H1 (cell line): Measurements from ENCODE around the gene MRS2. TPM values are rescaled to one million over a fixed set of nuclear protein-coding genes. Genes with fewer than 3 reads are reported as not detected.

Source experiments
- CTCF ChIA-PET: fragments of 300-600 bp; sonication (Branson Sonifier 250); formaldehyde crosslinking; loops from one replicate; lab custom pipeline; 2021; ENCODE audit not compliant: partially characterized antibody; lab: Charles Lee
- POLR2A ChIA-PET: fragments of 300-600 bp; sonication (Branson Sonifier 250); formaldehyde crosslinking; loops from one replicate; lab custom pipeline; 2021; ENCODE audit warnings: inconsistent platforms; ENCODE audit not compliant: partially characterized antibody; lab: Charles Lee
- DNase-seq, 2 experiments: peaks; one replicate each; pipeline versions ENCODE4 v3.0.0 to v3.0.0-alpha.2; 2010 to 2022; ENCODE audit warnings: low spot score in 2 of 2, low read depth in 1 of 2, mixed read lengths in 1 of 2
- FAIRE-seq: peaks from 2 replicates; lab custom pipeline; 2011; peaks lifted over from hg19 to GRCh38; lab: Jason Lieb, UNC
- H2AFZ ChIP-seq: 2 replicates; pipeline ENCODE4 v1.8.1; 2012; ENCODE audit warnings: low read length, inconsistent platforms
- H2AK5ac ChIP-seq: 2 replicates; pipeline ENCODE4 v1.6.1; 2013; ENCODE audit warnings: low read depth, low read length
- H2BK120ac ChIP-seq: replicated peaks from 2 replicates; pipeline ENCODE3; 2013; ENCODE audit warnings: low read depth, low read length, inconsistent platforms
- H2BK12ac ChIP-seq: 2 replicates; pipeline ENCODE4 v1.6.1; 2013; ENCODE audit warnings: low read depth, low read length
- H2BK15ac ChIP-seq: 2 replicates; pipeline ENCODE4 v1.6.1; 2013; ENCODE audit warnings: low read length
- H2BK20ac ChIP-seq: 2 replicates; pipeline ENCODE4 v1.6.1; 2013; ENCODE audit warnings: low read length
- H2BK5ac ChIP-seq: 2 replicates; pipeline ENCODE4 v1.6.1; 2013; ENCODE audit warnings: low read depth, low read length
- H3K14ac ChIP-seq: 2 replicates; pipeline ENCODE4 v1.6.1; 2013; ENCODE audit warnings: inconsistent platforms; ENCODE audit not compliant: insufficient read length
- H3K18ac ChIP-seq: 2 replicates; pipeline ENCODE4 v1.6.1; 2013; ENCODE audit warnings: low read length; ENCODE audit errors: extremely low read depth
- H3K23ac ChIP-seq: 2 replicates; pipeline ENCODE4 v1.6.1; 2013; ENCODE audit warnings: inconsistent platforms; ENCODE audit not compliant: insufficient read length
- H3K23me2 ChIP-seq: 2 replicates; pipeline ENCODE4 v1.6.1; 2013; ENCODE audit warnings: low read depth, low read length
- H3K27ac ChIP-seq: 2 replicates; pipeline ENCODE4 v1.6.1; 2011; ENCODE audit warnings: low read depth, low read length, inconsistent platforms
- H3K27me3 ChIP-seq, 4 experiments: replicated peaks in 1 of 4; 1 replicate in 1 of 4; 2 replicates in 3 of 4; pipeline versions ENCODE4 v1.6.1 to v1.8.1; 2011 to 2013; ENCODE audit warnings: low read length in 3 of 4, mild to moderate bottlenecking in 3 of 4, inconsistent platforms in 2 of 4, mixed read lengths in 2 of 4, moderate library complexity in 1 of 4; ENCODE audit not compliant: control insufficient read depth in 3 of 4, insufficient read depth in 3 of 4; ENCODE audit errors: extremely low read depth in 1 of 4
- H3K36me3 ChIP-seq, 4 experiments: 2 replicates each; pipeline versions ENCODE4 v1.6.1 to v1.8.1; 2011 to 2013; ENCODE audit warnings: mild to moderate bottlenecking in 4 of 4, low read length in 3 of 4, moderate library complexity in 2 of 4, control low read depth in 1 of 4, inconsistent platforms in 1 of 4; ENCODE audit not compliant: insufficient read depth in 4 of 4, control insufficient read depth in 2 of 4
- H3K4ac ChIP-seq: replicated peaks from 2 replicates; pipeline ENCODE3; 2013; ENCODE audit warnings: low read length, low read depth, mixed read lengths, inconsistent platforms; ENCODE audit not compliant: insufficient read length
- H3K4me1 ChIP-seq, 4 experiments: replicated peaks in 1 of 4; 1 replicate in 1 of 4; 2 replicates in 3 of 4; pipeline versions ENCODE4 v1.6.1 to v1.8.1; 2011 to 2013; ENCODE audit warnings: low read length in 3 of 4, inconsistent platforms in 2 of 4, mixed read lengths in 1 of 4; ENCODE audit not compliant: insufficient read depth in 4 of 4, control insufficient read depth in 3 of 4
- H3K4me2 ChIP-seq, 2 experiments: 2 replicates each; pipeline versions ENCODE4 v1.6.1 to v1.8.1; 2011 to 2013; ENCODE audit warnings: low read depth in 2 of 2, low read length in 2 of 2, control low read depth in 1 of 2, inconsistent platforms in 1 of 2, mild to moderate bottlenecking in 1 of 2; ENCODE audit not compliant: insufficient read depth in 1 of 2
- H3K4me3 ChIP-seq, 4 experiments: fragments of 200-600, 300-600 bp in 1 of 4; sonication (generic), shearing (Covaris generic), sonication (Bioruptor Twin) in 1 of 4; 2 replicates each; pipeline versions ENCODE4 v1.5.1 to v1.8.1; 2011 to 2016; ENCODE audit warnings: low read length in 4 of 4, low read depth in 3 of 4, control low read depth in 2 of 4, inconsistent platforms in 2 of 4, mild to moderate bottlenecking in 2 of 4, mixed read lengths in 1 of 4, moderate library complexity in 1 of 4; ENCODE audit not compliant: insufficient read depth in 2 of 4; ENCODE audit errors: extremely low read depth in 1 of 4
- H3K56ac ChIP-seq: replicated peaks from 2 replicates; pipeline ENCODE3; 2013; ENCODE audit warnings: low read depth, mild to moderate bottlenecking, mixed read lengths, low read length, inconsistent platforms; ENCODE audit not compliant: insufficient read length
- H3K79me1 ChIP-seq: 2 replicates; pipeline ENCODE4 v1.6.1; 2013; ENCODE audit warnings: low read depth, low read length, control low read depth
- H3K79me2 ChIP-seq, 2 experiments: 2 replicates each; pipeline versions ENCODE4 v1.6.1 to v1.8.1; 2012 to 2013; ENCODE audit warnings: low read length in 2 of 2, mild to moderate bottlenecking in 2 of 2, inconsistent platforms in 1 of 2; ENCODE audit not compliant: insufficient read depth in 2 of 2, control insufficient read depth in 1 of 2
- H3K9ac ChIP-seq, 4 experiments: replicated peaks in 1 of 4; 1 replicate in 1 of 4; 2 replicates in 3 of 4; pipeline versions ENCODE4 v1.6.1 to v1.8.1; 2011 to 2013; ENCODE audit warnings: low read depth in 3 of 4, low read length in 3 of 4, control low read depth in 2 of 4, mild to moderate bottlenecking in 2 of 4, moderate library complexity in 2 of 4, inconsistent platforms in 1 of 4; ENCODE audit errors: extremely low read depth in 1 of 4
- H3K9me3 ChIP-seq, 2 experiments: 2 replicates each; pipeline versions ENCODE4 v1.6.1 to v1.8.1; 2012 to 2013; ENCODE audit warnings: mild to moderate bottlenecking in 2 of 2, moderate library complexity in 2 of 2, control low read depth in 1 of 2, inconsistent platforms in 1 of 2, low read depth in 1 of 2, low read length in 1 of 2, mixed read lengths in 1 of 2; ENCODE audit not compliant: insufficient read depth in 2 of 2
- H4K20me1 ChIP-seq, 2 experiments: replicated peaks in 1 of 2; 2 replicates each; pipeline versions ENCODE3 to v1.8.1; 2011 to 2013; ENCODE audit warnings: inconsistent platforms in 2 of 2, low read length in 2 of 2, mild to moderate bottlenecking in 1 of 2; ENCODE audit not compliant: insufficient read depth in 2 of 2, control insufficient read depth in 1 of 2
- H4K5ac ChIP-seq: 2 replicates; pipeline ENCODE4 v1.6.1; 2013; ENCODE audit warnings: low read length, low read depth, mixed read lengths, inconsistent platforms; ENCODE audit not compliant: insufficient read length
- H4K8ac ChIP-seq: 2 replicates; pipeline ENCODE4 v1.8.0; 2013; ENCODE audit warnings: mild to moderate bottlenecking, moderate library complexity, low read length, inconsistent platforms; ENCODE audit not compliant: insufficient read depth; ENCODE audit errors: extremely low read depth
- H4K91ac ChIP-seq: replicated peaks from 2 replicates; pipeline ENCODE3; 2013; ENCODE audit warnings: low read length, mixed read lengths, inconsistent platforms; ENCODE audit not compliant: insufficient read length
- BACH1 ChIP-seq: IDR thresholded peaks from 2 replicates; pipeline ENCODE4 v1.6.1; 2012; ENCODE audit warnings: low read length, improper control_type of control experiment
- CEBPB ChIP-seq: IDR thresholded peaks from 2 replicates; pipeline ENCODE4 v1.6.1; 2012; ENCODE audit warnings: low read depth, low read length
- CREB1 ChIP-seq: IDR thresholded peaks from 2 replicates; pipeline ENCODE4 v1.6.1; 2012; ENCODE audit warnings: inconsistent platforms
- E2F6 ChIP-seq: IDR thresholded peaks from 2 replicates; pipeline ENCODE4 v1.6.1; 2012; ENCODE audit warnings: inconsistent platforms
- KDM4A ChIP-seq: IDR thresholded peaks from one replicate; pipeline ENCODE4 v1.7.1; 2012; ENCODE audit warnings: low read depth, mild to moderate bottlenecking, moderate library complexity, low read length, inconsistent platforms; ENCODE audit not compliant: severe bottlenecking
- NRF1 ChIP-seq: IDR thresholded peaks from 2 replicates; pipeline ENCODE4 v1.6.1; 2011; ENCODE audit warnings: mild to moderate bottlenecking, low read depth, low read length, improper control_type of control experiment
- RBBP5 ChIP-seq: IDR thresholded peaks from 2 replicates; pipeline ENCODE4 v1.7.1; 2012; ENCODE audit warnings: low read depth, mild to moderate bottlenecking, inconsistent platforms, low read length, moderate library complexity, borderline replicate concordance
- SRF ChIP-seq: IDR thresholded peaks from 2 replicates; pipeline ENCODE4 v1.6.1; 2011; ENCODE audit warnings: mild to moderate bottlenecking, low read depth, low read length, moderate library complexity
- TCF12 ChIP-seq: IDR thresholded peaks from 2 replicates; pipeline ENCODE4 v1.6.1; 2011; ENCODE audit warnings: low read depth, mild to moderate bottlenecking, low read length
- WGBS, 2 experiments: shearing (Covaris generic) in 1 of 2; methylation state at CpG; one replicate each; pipeline versions ENCODE4 v1.1.6 to v1.1.7; 2013 to 2015; ENCODE audit warnings: low lambda C conversion rate in 2 of 2, mixed read lengths in 2 of 2, inconsistent platforms in 1 of 2, low coverage in 1 of 2, missing lambda C conversion rate in 1 of 2; ENCODE audit not compliant: insufficient replicate concordance in 2 of 2, insufficient coverage in 1 of 2, insufficient read length in 1 of 2; ENCODE audit errors: extremely low coverage in 1 of 2, missing lambda C conversion rate in 1 of 2; 5-methylcytosine and 5-hydroxymethylcytosine counted together
- polyA plus RNA-seq, 7 experiments: library from polyadenylated mRNA; depleted of rRNA in 3 of 7; stranded (reverse) in 5 of 7; unstranded in 2 of 7; fragments of >200 nt in 5 of 7; fragments of 200-250 nt in 2 of 7; gene quantifications; 1 replicate in 5 of 7; 2 replicates in 1 of 7; 4 replicates in 1 of 7; pipeline versions ENCODE4 v1.2.1 to v1.2.3, GENCODE V29; 2011 to 2013; ENCODE audit warnings: missing spikeins in 2 of 7, mixed read lengths in 2 of 7
- total RNA-seq: library from RNA; stranded (reverse); fragmentation: NEBNext Ultra II Directional; extraction: Animal tissue kit (Norgen Biotek cat#: 25700); gene quantifications from 2 replicates; pipeline ENCODE4 v1.2.1, GENCODE V29; 2021

The MRS2 gene
- total and polyA plus RNA-seq, 2 of the 8 experiments (the other 6 are each of a cell fraction or from before 2014, with no cell fraction given) = 51.2 to 67.5 TPM

DNA sequence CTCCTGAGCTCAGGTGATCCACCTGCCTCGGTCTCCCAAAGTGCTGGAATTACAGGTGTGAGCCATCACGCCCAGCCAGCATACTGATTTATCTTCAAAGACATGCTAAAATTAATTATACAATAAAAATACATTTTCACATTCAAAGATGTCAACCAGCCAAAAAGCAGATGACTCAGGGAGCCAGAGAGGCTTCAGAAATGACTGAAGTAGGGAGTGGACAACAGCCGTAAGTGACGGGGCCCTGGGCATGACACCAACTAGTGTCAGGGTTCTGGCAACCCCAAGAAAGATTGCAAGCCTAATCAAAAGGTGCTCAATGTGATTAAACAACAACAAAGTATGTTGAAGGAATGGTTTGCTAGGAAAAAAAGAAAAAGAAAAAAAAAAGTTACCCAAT, 58.2 kb downstream of the MRS2 start:
- DNase-seq (no peak), FAIRE-seq (no peak)
- Histone ChIP-seq H2BK120ac (no peak overlapping the region), H3K27me3 (no peaks in the 10 kb centered on the region), H4K5ac (no peak overlapping the region), H3K9ac (no peak overlapping the region), H3K79me2 (no peaks in the 10 kb centered on the region), H3K4ac (no peak overlapping the region), H3K23me2 (no peaks in the 10 kb centered on the region), H3K4me2 (no peak overlapping the region), H4K20me1 (no peaks in the 10 kb centered on the region), H2AFZ (no peak overlapping the region), H3K14ac (no peak overlapping the region), H3K4me1 (no peaks in the 10 kb centered on the region), H4K91ac (no peak overlapping the region), H2BK15ac (no peak overlapping the region), H3K36me3 (no peaks in the 10 kb centered on the region), H3K23ac (no peak overlapping the region), H3K9me3 (no peaks in the 10 kb centered on the region), H3K79me1 (no peaks in the 10 kb centered on the region), H2BK12ac (no peak overlapping the region), H2BK20ac (no peak overlapping the region), H2AK5ac (no peak overlapping the region), H2BK5ac (no peak overlapping the region), H3K18ac (no peak overlapping the region), H3K56ac (no peak overlapping the region), H4K8ac (no peak overlapping the region), H3K4me3 (no peak overlapping the region), H3K27ac (no peak overlapping the region)
- 94% methylated on average over 4 of the region's 4 CpGs; no CpG with 5 or more reads in 1 of the 2 experiments for WGBS, 2 experiments
- POLR2A ChIA-PET = interaction anchor here (0.8 kb wide), 2 partner anchors 9 to 35 kb away, joined by 3 to 4 read pairs; no protein-coding TSS in a partner anchor
- TF ChIP-seq SRF (no peak), NRF1 (no peak), E2F6 (no peak), CEBPB (no peak), TCF12 (no peak), KDM4A (no peak), CREB1 (no peak), BACH1 (no peak), RBBP5 (no peak)
- CTCF ChIA-PET = interaction anchor here (2.4 kb wide), 1 partner anchor 11 kb away, joined by 10 read pairs; no protein-coding TSS in a partner anchor
